Suprapubic skin (tissue), 3 donors: ENCODE results near the gene COX8A.

ENCODE experiments used
- CTCF ChIP-seq, 2 donors: fragments of 200-600 bp in 1 of 2; fragments of 450-650 bp in 1 of 2; sonication (generic) in 1 of 2; IDR thresholded peaks; one replicate each; pipeline ENCODE4 v1.5.1; 2016 to 2019; ENCODE audit warnings: antibody characterized with exemption in 2 of 2, mild to moderate bottlenecking in 1 of 2, moderate library complexity in 1 of 2
- EP300 ChIP-seq: sonication (generic); formaldehyde crosslinking; IDR thresholded peaks from one replicate; pipeline ENCODE4 v1.6.1; 2017; ENCODE audit warnings: antibody characterized with exemption
- POLR2A ChIP-seq, 2 donors: fragments of 450-650 bp; IDR thresholded peaks; one replicate each; pipeline ENCODE4 v1.6.1; 2017; ENCODE audit warnings: antibody characterized with exemption in 2 of 2, mild to moderate bottlenecking in 2 of 2, moderate library complexity in 2 of 2

- TF ChIP-seq CTCF (IDR thresholded peaks at IDR 0.05): no peak
- TF ChIP-seq EP300: no peak
- TF ChIP-seq POLR2A (IDR thresholded peaks at IDR 0.05): no peak
These were observed 38.9 kb downstream of the COX8A start for GRCh38 chr11:64013141-64013896.
